HG02938 (cell line): ENCODE results near the gene ARHGEF11.
"Not testable (repeated sequence)": the region's sequence is repeated elsewhere in the genome, so short reads cannot be mapped to it uniquely, and the experiment has no call there.

Experiments
- ATAC-seq: cut with Tn5 transposase; IDR thresholded peaks from one replicate; pipeline ENCODE4 v1.9.1; 2021; ENCODE audit warnings: mild to moderate bottlenecking, moderate library complexity; ENCODE audit not compliant: unreplicated experiment

ARHGEF11 gene

DNA sequence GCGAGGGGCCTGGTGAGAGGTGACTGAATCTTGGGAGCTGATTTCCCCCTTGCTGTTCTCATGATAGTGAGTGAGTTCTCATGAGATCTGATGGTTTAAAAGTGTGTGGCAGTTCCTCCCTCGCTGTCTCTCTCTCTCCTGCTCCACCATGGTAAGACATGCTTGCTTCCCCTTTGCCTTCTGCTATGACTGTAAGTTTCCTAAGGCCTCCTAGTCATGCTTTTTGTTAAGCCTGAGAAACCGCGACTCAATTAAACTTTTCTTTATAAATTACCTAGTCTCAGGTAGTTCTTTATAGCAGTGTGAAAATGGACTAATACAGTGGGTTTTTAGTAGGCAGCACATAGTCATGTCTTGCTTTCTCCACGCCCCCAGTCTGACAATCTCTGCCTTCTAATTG is 10.2 kb upstream of the ARHGEF11 start:
- ATAC-seq: not testable (repeated sequence)

DNA sequence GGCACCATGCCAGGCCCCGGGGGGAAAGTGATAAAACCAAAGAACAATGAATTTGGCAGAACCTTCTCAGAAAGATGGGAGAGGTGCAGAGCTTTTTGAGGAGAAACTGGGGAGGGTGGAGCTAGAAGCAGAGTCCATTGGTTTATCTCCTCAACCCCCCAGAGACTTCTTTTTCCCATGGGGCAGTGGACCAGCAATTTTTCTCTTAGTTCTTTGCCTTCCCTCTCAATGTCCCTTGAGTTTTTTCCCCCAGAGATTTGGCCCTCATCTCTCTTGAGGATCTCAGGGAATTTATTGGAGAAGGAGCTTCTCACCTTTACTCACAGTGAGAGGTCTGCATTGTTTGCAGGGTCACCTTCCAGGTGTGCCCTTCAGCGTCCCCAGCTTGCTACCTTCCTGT is 5.3 kb upstream of the ARHGEF11 start:
- no peak for ATAC-seq

DNA sequence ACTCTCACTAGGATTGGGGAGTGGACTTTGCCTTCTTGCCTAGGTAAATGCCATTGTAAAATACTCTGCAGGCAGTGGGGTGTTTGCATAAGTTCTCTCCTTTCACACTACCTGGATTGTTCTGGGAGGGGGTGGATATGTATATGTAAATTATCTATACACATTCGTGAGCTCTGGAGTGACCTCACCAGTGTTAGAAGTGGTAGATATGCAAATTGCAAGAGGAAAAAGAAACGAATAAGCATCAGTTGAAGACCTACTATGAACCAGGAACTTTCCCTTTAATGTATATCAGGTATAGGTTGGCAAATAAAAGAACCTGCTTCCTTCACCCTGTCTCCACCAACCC is 1.5 kb upstream of the ARHGEF11 start:
- no peak for ATAC-seq

DNA sequence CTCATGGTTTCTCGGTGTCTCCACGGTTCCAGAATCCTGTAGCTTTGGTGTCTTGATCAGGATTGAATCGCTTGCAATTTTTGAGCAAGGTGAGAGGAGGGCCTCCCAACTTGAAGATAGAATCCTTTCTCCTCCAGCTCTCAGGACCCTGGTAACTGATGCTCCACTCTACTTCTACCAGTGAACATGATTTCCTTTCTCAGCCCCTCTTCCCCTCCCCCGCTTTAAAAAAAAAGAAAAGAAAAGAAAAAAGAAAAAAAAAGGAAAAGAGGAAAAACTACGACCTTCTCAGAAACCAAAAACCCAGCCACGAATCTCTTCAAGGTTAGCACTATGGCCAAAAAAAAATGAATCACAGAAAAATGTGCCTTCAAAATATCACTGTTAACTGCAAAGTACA is 1.2 kb downstream of the ARHGEF11 start:
- ATAC-seq: no peak

DNA sequence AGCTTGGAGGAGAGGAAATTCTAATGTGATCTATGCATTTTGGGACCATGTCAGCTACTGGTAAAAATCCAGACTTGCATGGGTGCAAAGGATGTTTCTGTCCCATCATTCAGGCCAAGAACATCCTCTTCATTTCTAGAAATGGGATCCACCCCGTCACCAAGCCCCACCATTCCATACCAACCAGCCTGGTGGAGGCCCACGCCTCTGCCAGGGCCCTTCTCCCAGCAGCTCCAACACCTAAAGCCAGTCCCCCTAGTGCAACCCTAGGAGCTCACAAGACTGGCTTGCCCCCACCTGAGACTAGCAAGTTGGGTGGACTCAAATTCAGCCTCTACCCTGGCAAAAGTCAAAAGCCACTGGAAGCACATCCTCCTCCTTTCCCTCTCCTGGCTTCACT is 1.9 kb downstream of the ARHGEF11 start:
- no peak for ATAC-seq

DNA sequence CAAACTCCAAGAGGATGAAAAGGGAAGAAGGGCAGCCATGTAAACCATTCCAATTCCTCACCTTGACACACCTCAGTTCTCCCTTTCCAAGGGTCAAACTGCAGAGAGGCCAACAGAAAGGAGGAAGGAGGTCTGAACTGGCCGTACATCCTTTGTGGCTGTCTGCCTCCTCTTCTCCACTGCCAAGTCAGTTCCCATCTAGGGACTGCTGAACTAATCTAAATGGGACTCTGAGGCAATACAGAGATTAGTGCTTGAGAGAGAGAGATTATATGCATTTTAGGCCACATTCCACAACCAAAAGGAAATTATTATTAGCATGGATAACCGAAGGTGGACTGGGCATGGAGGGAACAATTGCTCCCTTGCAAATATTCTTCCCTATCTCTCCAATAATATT is 2.7 kb downstream of the ARHGEF11 start:
- no peak for ATAC-seq

DNA sequence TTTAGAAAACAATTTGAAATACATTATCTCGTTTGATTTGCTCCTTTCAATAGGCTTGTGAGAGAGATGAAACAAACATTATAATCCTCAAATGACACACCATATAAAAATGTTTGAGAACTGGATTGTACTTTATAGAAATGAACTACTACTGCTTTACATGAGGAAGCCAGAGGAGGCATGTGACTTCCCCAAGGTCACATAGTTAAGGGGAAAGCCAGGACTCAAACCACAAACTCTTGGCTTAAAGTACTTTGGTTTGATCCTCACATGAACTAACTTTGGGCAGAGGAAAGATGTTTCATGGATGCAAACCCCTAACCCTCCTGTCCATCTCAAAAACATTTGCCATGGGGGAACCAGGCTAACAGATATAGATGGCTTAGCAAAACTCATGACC is 4.7 kb downstream of the ARHGEF11 start:
- ATAC-seq: no peak

DNA sequence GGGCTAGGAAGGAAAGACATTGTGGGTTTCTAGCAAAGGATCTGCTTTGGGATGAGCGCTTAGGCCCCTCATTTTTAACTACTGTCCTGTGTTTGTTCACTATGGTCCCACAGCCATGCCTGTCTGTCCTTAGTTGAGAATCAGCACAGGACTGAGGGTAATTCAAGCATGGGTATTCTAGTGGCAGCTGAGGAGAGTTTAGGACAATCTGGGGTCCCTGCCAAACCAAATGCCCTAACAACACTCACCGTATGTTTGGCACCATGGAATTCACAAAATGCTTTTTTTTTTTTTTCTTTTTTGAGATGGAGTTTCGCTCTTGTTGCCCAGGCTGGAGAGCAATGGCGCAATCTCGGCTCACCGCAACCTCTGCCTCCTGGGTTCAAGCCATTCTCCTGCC is 10.4 kb downstream of the ARHGEF11 start:
- ATAC-seq: no peak

DNA sequence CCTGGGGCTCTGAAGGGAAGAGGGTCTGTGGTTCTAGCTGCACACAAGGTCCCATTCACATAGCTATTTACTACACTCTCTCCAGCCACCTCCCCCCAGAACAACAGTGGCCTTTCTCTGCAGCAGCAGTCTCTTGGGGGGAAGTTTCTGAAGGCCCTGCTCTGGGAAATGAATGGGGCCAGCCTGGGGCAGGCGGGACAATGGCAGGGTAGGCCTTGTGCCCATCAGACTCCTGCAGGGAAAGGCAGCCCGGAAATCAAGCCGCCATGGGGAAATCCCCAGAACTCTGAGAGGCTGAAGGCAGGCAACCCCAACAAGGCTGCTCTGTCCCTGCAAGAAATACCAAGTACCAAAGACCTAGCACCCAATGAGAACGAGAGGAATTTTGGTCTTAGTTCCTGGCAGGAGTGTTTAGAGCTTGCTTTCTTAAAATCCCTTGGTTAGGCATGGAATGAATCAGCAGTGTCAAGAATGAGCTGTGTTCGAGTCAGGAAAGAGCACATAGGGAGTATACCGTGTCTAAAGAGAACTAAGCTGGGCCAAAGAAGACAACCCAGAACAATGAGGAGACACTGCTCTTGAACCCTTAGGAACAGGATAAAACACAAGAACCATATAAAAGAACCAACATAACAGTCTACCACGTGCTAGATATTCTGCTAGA is 11.3 kb downstream of the ARHGEF11 start:
- ATAC-seq: no peak

DNA sequence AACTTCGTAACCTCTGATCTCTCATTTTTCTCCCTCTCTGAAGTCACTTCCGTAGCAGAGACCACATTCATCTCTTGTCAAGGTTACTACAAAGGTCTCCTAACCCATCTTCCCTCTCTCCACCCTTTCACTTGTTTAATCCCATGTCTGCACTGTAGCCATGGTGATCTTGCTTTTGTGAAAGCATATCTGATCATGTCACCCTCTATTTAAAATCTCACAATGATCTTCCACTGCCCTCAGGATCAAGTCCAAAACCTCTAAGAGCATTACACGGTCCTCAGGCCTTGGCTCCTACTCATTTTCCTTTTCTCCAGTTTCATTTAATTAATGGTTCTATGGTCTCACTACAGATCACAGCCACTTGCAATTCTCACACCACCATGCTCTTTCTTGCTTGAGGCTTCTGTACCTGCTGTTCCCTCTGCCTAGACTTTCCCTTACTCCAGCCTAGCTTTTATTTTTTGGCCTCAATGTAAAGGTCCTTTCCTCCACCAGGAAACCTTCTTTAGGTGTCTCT is 12.1 kb downstream of the ARHGEF11 start:
- ATAC-seq: no peak

DNA sequence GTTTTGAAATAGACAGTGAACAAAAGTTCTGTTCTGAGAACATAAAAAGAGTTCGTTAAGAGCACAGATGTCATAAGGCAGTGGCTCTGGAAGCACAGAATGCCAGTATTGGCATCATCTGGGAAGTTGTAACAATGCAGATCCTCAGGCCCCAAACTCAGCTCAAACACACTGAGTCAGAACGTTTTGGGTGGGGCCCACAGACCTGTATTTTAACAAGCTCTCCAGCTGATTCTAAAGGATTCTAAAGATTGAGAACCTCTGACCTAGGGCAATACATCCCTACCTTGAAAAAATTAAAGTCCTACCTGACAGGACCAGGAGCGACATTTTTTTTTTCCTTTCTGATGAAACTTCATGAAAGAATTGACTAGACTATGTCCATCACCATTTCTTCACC is 13.2 kb downstream of the ARHGEF11 start:
- ATAC-seq: no peak

DNA sequence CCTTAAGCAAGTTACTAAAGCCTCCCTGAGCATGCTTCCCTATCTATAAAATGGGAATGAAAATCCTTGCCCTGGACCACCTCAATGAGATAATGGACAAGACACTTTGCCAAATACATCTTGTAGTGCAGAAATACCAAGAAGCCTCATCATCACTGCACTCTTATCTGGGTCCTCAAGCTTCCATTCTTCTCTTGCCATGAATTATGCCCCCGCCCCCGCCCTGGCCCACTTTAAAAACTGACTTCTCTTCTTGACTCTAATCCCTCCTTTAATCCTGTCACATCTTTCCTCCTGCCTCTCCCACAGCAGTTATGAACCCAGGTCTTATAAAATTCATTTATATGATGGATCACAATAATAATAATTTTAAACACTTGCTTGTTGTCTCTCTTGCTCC is 14.8 kb downstream of the ARHGEF11 start:
- ATAC-seq: no peak

DNA sequence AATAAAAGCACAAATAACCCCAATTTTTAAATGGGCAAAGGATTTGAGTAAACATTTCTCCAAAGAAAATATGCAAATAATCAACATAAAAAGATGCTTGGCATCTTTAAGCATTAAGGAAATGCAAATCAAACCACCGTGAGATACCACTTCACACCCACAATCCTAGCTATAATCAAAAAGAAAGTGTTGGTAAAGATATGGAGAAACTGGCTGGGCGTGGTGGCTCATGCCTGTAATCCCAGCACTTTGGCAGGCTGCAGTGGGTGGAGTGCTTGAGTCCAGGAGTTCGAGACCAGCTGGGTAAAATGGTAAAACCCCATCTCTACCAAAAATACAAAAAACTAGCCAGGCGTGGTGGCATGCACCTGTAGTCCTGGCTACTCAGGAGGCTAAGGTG is 16.9 kb downstream of the ARHGEF11 start:
- no peak for ATAC-seq

DNA sequence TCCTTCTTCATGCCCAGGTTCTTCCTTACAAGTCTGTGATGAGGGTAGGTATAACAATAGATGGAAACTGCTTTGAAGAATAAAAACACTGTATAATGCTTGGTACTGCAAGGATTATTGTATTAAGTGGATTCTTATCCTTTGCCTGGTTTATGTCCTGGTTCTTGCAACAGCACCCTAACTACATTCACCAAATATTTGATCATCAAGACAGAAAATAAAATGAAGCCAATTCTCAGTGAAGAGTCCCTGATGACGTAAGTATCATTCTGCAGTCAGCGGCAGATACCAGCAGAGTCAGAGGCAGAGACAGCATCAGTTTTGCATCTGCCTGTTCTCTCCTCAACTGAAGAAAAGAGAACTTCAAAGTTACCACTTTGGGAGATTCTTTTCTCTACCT is 19.7 kb downstream of the ARHGEF11 start:
- no peak for ATAC-seq

DNA sequence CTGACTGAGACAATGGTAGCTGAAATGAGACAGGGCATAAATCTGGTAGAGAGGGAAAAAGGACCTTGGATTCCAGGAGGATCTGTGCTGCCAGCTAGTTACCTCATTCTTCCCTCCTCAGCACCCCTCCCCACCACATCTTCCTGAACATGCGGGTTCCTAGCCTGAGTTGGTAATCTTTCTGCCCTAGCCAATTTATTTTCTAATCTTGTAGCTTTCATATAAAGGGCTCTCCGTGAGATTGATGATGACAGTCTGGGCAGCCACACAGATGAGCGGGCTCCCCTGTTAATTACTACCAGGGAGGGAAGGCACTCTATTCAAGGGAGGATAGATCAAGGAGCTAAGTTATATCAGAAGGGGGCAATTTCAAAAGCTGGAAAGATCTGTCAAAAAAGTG is 20.2 kb downstream of the ARHGEF11 start:
- no peak for ATAC-seq

DNA sequence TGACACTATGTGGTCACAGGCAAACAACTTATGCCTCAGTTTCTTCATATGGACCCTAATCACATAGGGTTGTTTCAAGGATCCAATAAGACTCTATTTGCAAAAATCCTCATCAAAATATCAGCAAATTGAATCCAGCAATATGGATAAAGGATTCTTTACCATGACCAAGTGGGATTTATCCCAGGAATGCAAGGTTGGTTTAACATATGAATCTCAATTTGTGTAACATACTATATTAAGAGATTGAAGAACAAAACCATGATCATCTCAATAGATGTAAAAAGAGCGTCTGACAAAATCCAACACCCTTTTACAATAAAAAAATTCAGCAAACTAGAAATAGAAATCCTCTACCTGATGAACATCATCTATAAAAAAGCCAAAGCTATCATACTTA is 23.9 kb downstream of the ARHGEF11 start:
- no peak for ATAC-seq

DNA sequence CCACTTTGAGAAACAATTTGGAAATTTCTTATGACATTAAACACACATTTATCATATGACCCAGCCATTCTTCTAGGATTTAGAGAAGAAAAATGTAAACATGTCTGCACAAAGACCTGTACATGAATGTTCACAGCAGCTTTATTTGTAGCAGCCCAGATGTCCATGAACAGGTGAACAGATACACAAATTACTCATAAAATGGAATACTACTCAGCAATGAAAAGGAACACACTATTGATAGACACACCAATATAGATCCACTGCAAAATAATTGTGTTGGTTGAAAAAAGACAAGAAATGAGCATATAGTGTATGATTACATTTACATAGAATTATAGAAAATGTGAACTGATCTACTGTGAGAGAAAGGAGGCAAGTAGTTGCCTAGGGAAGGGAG is 26.1 kb downstream of the ARHGEF11 start:
- no peak for ATAC-seq

DNA sequence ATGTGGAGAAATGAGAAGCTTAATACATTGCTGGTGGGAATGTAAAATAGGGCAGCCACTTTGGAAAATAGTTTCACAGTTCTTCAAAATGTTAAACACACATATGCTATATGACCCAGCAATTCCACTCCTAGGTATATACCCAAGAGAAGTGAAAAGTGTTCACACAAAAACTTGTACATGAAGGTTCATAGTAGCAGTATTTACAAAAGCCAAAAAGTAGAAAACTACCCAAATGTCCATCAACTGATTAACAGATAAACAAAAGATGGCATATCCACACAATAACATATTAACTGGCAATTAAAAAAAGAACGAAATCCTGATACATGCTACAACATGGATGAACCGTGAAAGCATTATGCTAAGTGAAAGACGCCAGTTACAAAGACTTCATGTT is 33.7 kb downstream of the ARHGEF11 start:
- ATAC-seq: no peak

DNA sequence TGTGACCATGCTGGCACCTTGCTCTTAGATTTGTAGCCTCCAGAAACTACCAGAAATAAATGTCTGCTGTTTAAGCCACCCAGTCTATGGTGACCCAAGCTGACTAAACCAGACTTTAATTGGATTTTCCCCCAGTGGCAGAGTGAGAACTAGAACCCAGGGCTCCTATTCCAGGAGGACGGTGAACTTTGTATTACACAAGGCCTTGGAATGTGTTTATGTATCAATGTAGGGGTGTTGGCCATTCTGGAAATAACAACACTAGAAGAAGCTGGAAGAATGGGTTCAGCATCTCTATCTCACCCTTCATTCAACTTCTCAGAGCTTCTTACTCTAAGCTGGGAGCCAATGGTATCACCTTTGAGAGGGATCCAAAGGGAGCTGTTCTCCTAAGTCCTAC is 37.0 kb downstream of the ARHGEF11 start:
- ATAC-seq: no peak

DNA sequence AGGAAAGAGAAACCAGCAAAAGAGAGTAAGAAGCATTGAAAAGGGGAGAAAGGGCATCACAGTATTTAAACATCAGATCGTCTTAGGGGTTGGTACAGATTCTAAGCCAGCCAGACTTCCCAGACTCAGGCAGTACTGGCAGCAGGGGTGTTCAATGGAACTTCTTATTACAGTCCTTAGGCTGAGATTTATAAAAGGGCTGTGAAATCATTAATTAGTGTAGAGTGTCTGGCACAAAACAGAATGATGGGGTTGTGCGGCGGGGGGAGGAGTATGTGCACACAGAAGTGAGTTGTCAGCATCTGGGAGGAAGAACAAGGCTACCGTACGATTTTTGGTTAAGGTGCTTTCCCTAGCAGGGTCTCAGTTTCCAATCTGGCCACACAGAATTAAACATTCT is 38.2 kb downstream of the ARHGEF11 start:
- ATAC-seq: no peak

DNA sequence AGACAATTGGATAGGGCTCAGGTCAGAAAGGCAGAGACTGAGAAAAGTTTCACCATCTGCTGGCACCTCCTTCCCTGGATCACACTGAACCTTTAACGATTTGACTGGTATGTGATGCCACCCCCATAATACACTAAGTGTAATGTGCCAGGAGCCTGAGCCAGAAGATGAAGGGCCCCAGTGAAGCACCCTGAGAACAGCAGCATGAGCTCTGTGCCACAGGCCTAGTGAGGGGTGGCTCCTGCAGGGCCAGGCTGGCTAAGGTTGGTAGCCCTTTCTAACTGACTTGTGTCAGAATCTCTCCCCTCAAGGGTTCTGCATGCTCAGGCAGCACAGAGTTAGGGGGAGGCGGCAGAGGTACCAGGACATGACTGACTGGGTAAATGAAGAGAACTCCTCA is 38.9 kb downstream of the ARHGEF11 start:
- ATAC-seq: no peak

DNA sequence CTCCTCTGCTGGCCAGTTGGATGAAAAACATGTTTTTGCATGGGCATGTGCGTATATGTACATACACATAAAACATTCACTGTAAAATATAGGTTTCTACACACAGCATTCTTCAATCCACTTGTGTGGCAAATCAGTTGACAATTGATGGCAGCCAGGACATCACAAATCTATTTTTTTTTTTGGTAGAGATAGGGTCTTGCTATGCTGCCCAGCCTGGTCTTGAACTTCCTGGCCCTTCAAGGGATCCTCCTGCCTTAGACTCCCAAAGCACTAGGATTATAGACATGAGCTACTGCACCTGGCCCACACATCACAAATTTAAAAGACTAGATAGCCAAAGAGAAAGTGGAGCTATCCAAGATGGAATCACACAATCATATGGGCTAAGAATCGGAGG is 39.6 kb downstream of the ARHGEF11 start:
- ATAC-seq: no peak

DNA sequence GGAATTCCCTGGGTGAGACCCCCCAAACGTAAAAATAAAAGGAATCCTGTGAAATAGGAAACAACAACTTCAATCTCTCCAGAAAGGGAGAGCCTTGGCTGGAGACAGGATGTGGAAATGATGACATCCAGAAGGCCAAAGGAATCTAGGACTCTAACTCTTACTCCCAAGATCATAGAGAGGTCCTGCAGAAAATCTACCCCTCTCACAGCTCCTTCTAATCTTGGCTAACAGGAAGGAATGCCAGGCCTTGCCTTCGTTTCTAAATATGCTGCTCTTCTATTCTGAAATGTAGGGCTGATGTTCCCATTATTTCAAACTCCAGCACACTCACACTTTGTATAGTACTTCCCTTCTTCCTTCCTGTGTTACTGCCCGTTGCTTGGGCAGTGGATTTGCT is 40.7 kb downstream of the ARHGEF11 start:
- no peak for ATAC-seq
